DND-41 (cell line): ENCODE results near the gene CPXM1.
"Not testable (repeated sequence)": the region's sequence is repeated elsewhere in the genome, so short reads cannot be mapped to it uniquely, and the experiment has no call there.

ENCODE experiments used
- ATAC-seq: fragments of 200-7000 bp; cut with Tn5 transposase; 3 replicates; pipeline ENCODE4 v1.9.1; 2021; ENCODE audit warnings: low read depth; ENCODE audit not compliant: insufficient read depth
- DNase-seq: peaks from one replicate; pipeline ENCODE4 v3.0.0-alpha.2; 2020
- H2AFZ ChIP-seq: 2 replicates; pipeline ENCODE4 v1.6.0; 2012; ENCODE audit warnings: low read depth, low read length
- H3K27ac ChIP-seq: 2 replicates; pipeline ENCODE4 v1.5.1; 2012; ENCODE audit warnings: low read length, inconsistent platforms
- H3K27me3 ChIP-seq: fragments of 200-600 bp; sonication (generic); 2 replicates; pipeline ENCODE4 v1.6.0; 2012; ENCODE audit warnings: low read length, mild to moderate bottlenecking, inconsistent platforms; ENCODE audit not compliant: insufficient read depth, poor library complexity
- H3K36me3 ChIP-seq: 2 replicates; pipeline ENCODE4 v1.5.1; 2012; ENCODE audit warnings: low read length, inconsistent platforms; ENCODE audit not compliant: insufficient read depth
- H3K4me1 ChIP-seq: 2 replicates; pipeline ENCODE4 v1.5.1; 2012; ENCODE audit warnings: mild to moderate bottlenecking, low read length; ENCODE audit not compliant: insufficient read depth
- H3K4me2 ChIP-seq: 2 replicates; pipeline ENCODE4 v1.6.0; 2012; ENCODE audit warnings: mild to moderate bottlenecking, moderate library complexity, low read length, inconsistent platforms; ENCODE audit not compliant: insufficient read depth
- H3K4me3 ChIP-seq, 2 experiments: fragments of 200-600 bp in 1 of 2; shearing (Covaris generic) in 1 of 2; 2 replicates each; pipeline ENCODE4 v1.5.1; 2012 to 2016; ENCODE audit warnings: inconsistent platforms in 2 of 2, low read length in 2 of 2, mild to moderate bottlenecking in 2 of 2, low read depth in 1 of 2, moderate library complexity in 1 of 2
- H3K79me2 ChIP-seq: 2 replicates; pipeline ENCODE4 v1.6.0; 2012; ENCODE audit warnings: low read length, inconsistent platforms; ENCODE audit not compliant: insufficient read depth
- H3K9ac ChIP-seq: 2 replicates; pipeline ENCODE4 v1.6.0; 2012; ENCODE audit warnings: low read depth, mild to moderate bottlenecking, inconsistent platforms, low read length, moderate library complexity
- H3K9me3 ChIP-seq: 2 replicates; pipeline ENCODE4 v1.5.1; 2012; ENCODE audit warnings: low read length, moderate library complexity, mild to moderate bottlenecking, inconsistent platforms; ENCODE audit not compliant: insufficient read depth, severe bottlenecking
- H4K20me1 ChIP-seq: 2 replicates; pipeline ENCODE4 v1.6.0; 2012; ENCODE audit warnings: low read length; ENCODE audit not compliant: insufficient read depth
- EZH2 ChIP-seq: IDR thresholded peaks from 3 replicates; pipeline ENCODE4 v1.6.1; 2012; ENCODE audit warnings: borderline replicate concordance, low read depth, mild to moderate bottlenecking, moderate library complexity, low read length, inconsistent platforms; ENCODE audit not compliant: severe bottlenecking
- TF ChIP-seq, protein P1 (sequence below): IDR thresholded peaks from 2 replicates; pipeline ENCODE4 v1.5.1; 2012; ENCODE audit warnings: borderline replicate concordance, low read length, moderate library complexity, mild to moderate bottlenecking; ENCODE audit not compliant: poor library complexity, severe bottlenecking; ENCODE audit errors: extremely low read depth

The CPXM1 gene

DNA sequence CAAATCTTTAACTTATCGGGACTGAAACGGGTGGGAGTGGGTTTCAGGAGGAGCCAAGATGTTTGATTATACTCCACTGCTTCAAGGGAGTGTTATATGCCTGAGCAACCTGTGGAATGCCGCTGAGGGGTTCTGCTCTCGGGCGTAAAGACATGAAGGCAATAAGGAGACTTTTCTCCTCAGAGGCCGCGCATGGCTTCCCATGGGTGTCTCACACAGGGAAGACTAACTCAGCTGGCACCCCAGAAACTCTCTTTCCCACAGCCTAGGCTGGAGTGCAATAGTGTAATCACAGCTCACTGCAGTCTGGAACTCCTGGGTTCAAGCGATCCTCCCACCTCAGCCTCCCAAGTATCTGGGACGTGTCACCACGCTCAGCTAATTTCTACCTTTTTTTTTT lies 9.3 kb upstream of the CPXM1 start:
- DNase-seq, result no peak
- no peak overlapping the region for H3K4me3 ChIP-seq
- no peaks in the 10 kb centered on the region for H3K36me3 ChIP-seq
- no peak overlapping the region for H3K4me2 ChIP-seq
- no peak overlapping the region for H3K9ac ChIP-seq
- H2AFZ ChIP-seq, result no peak overlapping the region
- H3K27ac ChIP-seq, result no peak overlapping the region
- no peaks in the 10 kb centered on the region for H3K79me2 ChIP-seq
- H3K27me3 ChIP-seq, result peaks cover 16% of the 10 kb centered on the region
- no peak for TF ChIP-seq EZH2
- TF ChIP-seq, protein P1, sequence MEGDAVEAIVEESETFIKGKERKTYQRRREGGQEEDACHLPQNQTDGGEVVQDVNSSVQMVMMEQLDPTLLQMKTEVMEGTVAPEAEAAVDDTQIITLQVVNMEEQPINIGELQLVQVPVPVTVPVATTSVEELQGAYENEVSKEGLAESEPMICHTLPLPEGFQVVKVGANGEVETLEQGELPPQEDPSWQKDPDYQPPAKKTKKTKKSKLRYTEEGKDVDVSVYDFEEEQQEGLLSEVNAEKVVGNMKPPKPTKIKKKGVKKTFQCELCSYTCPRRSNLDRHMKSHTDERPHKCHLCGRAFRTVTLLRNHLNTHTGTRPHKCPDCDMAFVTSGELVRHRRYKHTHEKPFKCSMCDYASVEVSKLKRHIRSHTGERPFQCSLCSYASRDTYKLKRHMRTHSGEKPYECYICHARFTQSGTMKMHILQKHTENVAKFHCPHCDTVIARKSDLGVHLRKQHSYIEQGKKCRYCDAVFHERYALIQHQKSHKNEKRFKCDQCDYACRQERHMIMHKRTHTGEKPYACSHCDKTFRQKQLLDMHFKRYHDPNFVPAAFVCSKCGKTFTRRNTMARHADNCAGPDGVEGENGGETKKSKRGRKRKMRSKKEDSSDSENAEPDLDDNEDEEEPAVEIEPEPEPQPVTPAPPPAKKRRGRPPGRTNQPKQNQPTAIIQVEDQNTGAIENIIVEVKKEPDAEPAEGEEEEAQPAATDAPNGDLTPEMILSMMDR, result no peak
- peaks cover 4% of the 10 kb centered on the region for H3K9me3 ChIP-seq
- no peak for ATAC-seq
- no peaks in the 10 kb centered on the region for H3K4me1 ChIP-seq
- H4K20me1 ChIP-seq, result peaks cover 19% of the 10 kb centered on the region; the same call in 1 of the 2 replicates

DNA sequence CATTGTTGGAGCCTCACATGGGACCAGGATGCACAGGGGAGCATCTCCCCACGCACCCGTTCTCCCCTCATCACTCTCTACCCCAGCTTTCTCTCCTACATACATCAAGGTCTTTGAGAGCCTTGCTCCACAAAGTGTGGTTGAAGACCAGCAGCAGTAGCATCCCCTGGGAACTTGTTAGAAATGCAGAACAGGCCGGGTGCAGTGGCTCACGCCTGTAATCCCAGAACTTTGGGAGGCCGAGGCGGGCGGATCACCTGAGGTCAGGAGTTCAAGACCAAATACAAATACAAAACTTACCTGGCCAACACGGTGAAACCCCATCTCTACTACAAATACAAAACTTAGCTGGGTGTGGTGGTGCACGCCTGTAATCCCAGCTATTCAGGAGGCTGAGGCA lies 7.5 kb upstream of the CPXM1 start:
- H3K9ac ChIP-seq, H3K4me3 ChIP-seq, H2AFZ ChIP-seq, H3K9me3 ChIP-seq, H3K27ac ChIP-seq, ATAC-seq, H3K4me2 ChIP-seq, DNase-seq, H3K79me2 ChIP-seq, H3K4me1 ChIP-seq, H3K36me3 ChIP-seq: not testable (repeated sequence)
- Histone ChIP-seq H3K27me3 (peaks cover 11% of the 10 kb centered on the region), H4K20me1 (peaks cover 10% of the 10 kb centered on the region; the same call in 1 of the 2 replicates)

DNA sequence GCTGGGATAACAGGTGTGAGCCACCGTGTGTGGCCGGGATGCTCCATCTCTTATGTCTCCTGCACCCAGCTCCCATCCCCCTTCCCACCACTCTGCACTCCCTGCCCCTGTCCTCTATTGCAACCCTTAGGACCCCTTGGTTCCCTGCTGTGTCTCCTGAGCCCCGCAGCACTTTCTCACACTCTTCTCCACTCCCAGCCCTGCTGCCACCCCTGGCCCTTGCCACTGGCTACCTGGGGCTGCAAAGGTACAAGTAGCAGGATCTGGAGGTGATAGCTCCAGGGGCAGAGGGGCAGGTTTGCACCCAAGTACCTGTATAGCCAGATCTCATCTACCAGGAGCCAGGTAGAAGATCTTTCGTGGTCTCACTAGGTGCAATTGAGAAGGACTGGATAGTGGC lies 6.6 kb upstream of the CPXM1 start:
- Histone ChIP-seq H4K20me1 (peaks cover 10% of the 10 kb centered on the region; the same call in 1 of the 2 replicates), H3K4me1 (no peaks in the 10 kb centered on the region), H2AFZ (no peak overlapping the region), H3K27ac (no peak overlapping the region), H3K4me2 (no peak overlapping the region), H3K4me3 (no peak overlapping the region), H3K9me3 (no peaks in the 10 kb centered on the region), H3K36me3 (no peaks in the 10 kb centered on the region), H3K9ac (no peak overlapping the region), H3K79me2 (no peaks in the 10 kb centered on the region), H3K27me3 (peaks cover 14% of the 10 kb centered on the region)
- ATAC-seq, result no peak
- DNase-seq, result no peak
- TF ChIP-seq, protein P1, result no peak
- TF ChIP-seq EZH2, result no peak

DNA sequence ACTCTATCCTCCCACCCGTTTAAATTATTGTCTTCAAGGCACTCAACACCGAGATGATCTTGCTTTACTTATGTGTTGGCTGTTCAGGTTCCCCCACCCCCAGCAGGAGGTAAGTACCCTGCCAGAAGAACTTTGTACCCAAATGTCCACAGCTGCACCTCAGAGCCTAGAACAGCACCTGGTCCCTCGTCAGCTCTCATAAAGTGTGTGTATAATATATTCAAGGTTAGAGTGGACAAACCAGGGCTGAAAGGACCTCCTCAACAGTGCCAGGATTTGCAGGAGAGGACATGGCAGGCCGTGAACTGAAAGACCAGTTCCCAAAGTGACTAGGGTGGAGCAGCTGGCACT lies 5.9 kb upstream of the CPXM1 start:
- Histone ChIP-seq H3K4me2 (no peak overlapping the region), H3K27me3 (peaks cover 19% of the 10 kb centered on the region), H2AFZ (no peak overlapping the region), H3K9me3 (no peaks in the 10 kb centered on the region), H4K20me1 (peaks cover 10% of the 10 kb centered on the region; the same call in 1 of the 2 replicates), H3K79me2 (no peaks in the 10 kb centered on the region), H3K36me3 (no peaks in the 10 kb centered on the region), H3K4me1 (no peaks in the 10 kb centered on the region), H3K27ac (no peak overlapping the region), H3K9ac (no peak overlapping the region), H3K4me3 (no peak overlapping the region)
- ATAC-seq (no peak), DNase-seq (no peak)
- no peak for TF ChIP-seq EZH2
- TF ChIP-seq, protein P1, result no peak
